Liver (tissue), 9 donors: ENCODE measurements around the gene CASTOR2. TPM values are rescaled to one million over a fixed set of nuclear protein-coding genes. Genes with fewer than 3 reads are reported as not detected.

Experiments
- DNase-seq: peaks from one replicate; pipeline ENCODE4 v3.0.0-alpha.2; 2017; ENCODE audit warnings: low spot score
- H3K27ac ChIP-seq, 2 donors: one replicate each; pipeline ENCODE4 v1.7.0; 2013; ENCODE audit warnings: inconsistent platforms in 2 of 2, low read length in 2 of 2, control low read depth in 1 of 2, low read depth in 1 of 2, mild to moderate bottlenecking in 1 of 2
- H3K27me3 ChIP-seq, 4 donors: one replicate each; pipeline versions ENCODE4 v1.6.1 to v1.7.0; 2013; ENCODE audit warnings: low read length in 3 of 4, inconsistent platforms in 1 of 4, mild to moderate bottlenecking in 1 of 4, moderate library complexity in 1 of 4; ENCODE audit not compliant: control insufficient read depth in 4 of 4, insufficient read depth in 4 of 4
- H3K36me3 ChIP-seq, 4 donors: one replicate each; pipeline versions ENCODE4 v1.6.1 to v1.7.0; 2013; ENCODE audit warnings: low read length in 3 of 4, mild to moderate bottlenecking in 3 of 4, low read depth in 1 of 4, moderate library complexity in 1 of 4; ENCODE audit not compliant: control insufficient read depth in 4 of 4, insufficient read depth in 3 of 4
- H3K4me1 ChIP-seq, 4 donors: one replicate each; pipeline versions ENCODE4 v1.6.1 to v1.7.0; 2013; ENCODE audit warnings: low read length in 3 of 4, mild to moderate bottlenecking in 3 of 4, moderate library complexity in 1 of 4; ENCODE audit not compliant: control insufficient read depth in 4 of 4, insufficient read depth in 4 of 4
- H3K4me3 ChIP-seq, 3 donors: one replicate each; pipeline versions ENCODE4 v1.6.1 to v1.7.0; 2013; ENCODE audit warnings: low read length in 3 of 3, control low read depth in 1 of 3, low read depth in 1 of 3, mild to moderate bottlenecking in 1 of 3
- H3K9ac ChIP-seq, 2 donors: one replicate each; pipeline ENCODE4 v1.7.0; 2013; ENCODE audit warnings: low read length in 2 of 2, mild to moderate bottlenecking in 2 of 2, moderate library complexity in 2 of 2, control low read depth in 1 of 2, low read depth in 1 of 2
- H3K9me3 ChIP-seq, 4 donors: one replicate each; pipeline versions ENCODE4 v1.6.1 to v1.7.0; 2013; ENCODE audit warnings: low read length in 3 of 4; ENCODE audit not compliant: control insufficient read depth in 4 of 4
- ATF3 ChIP-seq: IDR thresholded peaks from 2 replicates; pipeline ENCODE4 v1.6.1; 2016; ENCODE audit warnings: antibody characterized with exemption
- EGR1 ChIP-seq, 2 donors: IDR thresholded peaks; 2 replicates each; pipeline ENCODE4 v1.6.1; 2016 to 2018; ENCODE audit warnings: antibody characterized with exemption in 2 of 2, low read depth in 2 of 2
- FOXA1 ChIP-seq: IDR thresholded peaks from 2 replicates; pipeline ENCODE4 v1.6.1; 2016; ENCODE audit warnings: antibody characterized with exemption
- JUND ChIP-seq, 2 donors: IDR thresholded peaks; 2 replicates each; pipeline ENCODE4 v1.6.1; 2016; ENCODE audit warnings: antibody characterized with exemption in 2 of 2
- MAX ChIP-seq: IDR thresholded peaks from 2 replicates; pipeline ENCODE4 v1.6.1; 2016; ENCODE audit warnings: antibody characterized with exemption
- NR2F2 ChIP-seq: IDR thresholded peaks from 2 replicates; pipeline ENCODE4 v1.6.1; 2016; ENCODE audit warnings: antibody characterized with exemption
- RAD21 ChIP-seq, 2 donors: IDR thresholded peaks; 2 replicates each; pipeline ENCODE4 v1.6.1; 2016; ENCODE audit warnings: antibody characterized with exemption in 2 of 2, mild to moderate bottlenecking in 2 of 2
- SP1 ChIP-seq: IDR thresholded peaks from 2 replicates; pipeline ENCODE4 v1.6.1; 2018; ENCODE audit warnings: antibody characterized with exemption, mild to moderate bottlenecking
- TAF1 ChIP-seq: conservative IDR thresholded peaks from 2 replicates; pipeline ENCODE4 v1.6.1; 2016; ENCODE audit warnings: antibody characterized with exemption, mild to moderate bottlenecking
- YY1 ChIP-seq: IDR thresholded peaks from 2 replicates; pipeline ENCODE4 v1.6.1; 2016; ENCODE audit warnings: antibody characterized with exemption, mild to moderate bottlenecking
- ZBTB33 ChIP-seq: IDR thresholded peaks from 2 replicates; pipeline ENCODE4 v1.6.1; 2016; ENCODE audit warnings: antibody characterized with exemption
- WGBS: extraction: QIAGEN DNeasy Blood & Tissue Kit; methylation state at CpG from one replicate; pipeline ENCODE4 v1.1.7; 2013; 5-methylcytosine and 5-hydroxymethylcytosine counted together
- polyA plus RNA-seq, 2 donors: library from polyadenylated mRNA; stranded (reverse) in 1 of 2; unstranded in 1 of 2; fragments of 200-250 nt in 1 of 2; fragments of >200 nt in 1 of 2; fragmentation: Nextera tagmentation in 1 of 2; extraction: Ambion mirVana in 1 of 2; gene quantifications; one replicate each; pipeline versions ENCODE4 v1.2.1 to v1.2.3, GENCODE V29; 2013 to 2015
- total RNA-seq, 2 donors: library from RNA; depleted of rRNA; stranded (reverse); fragments of >200 nt; gene quantifications; one replicate each; pipeline ENCODE4 v1.2.3, GENCODE V29; 2014
- donor health status: healthy.
- donor health status: healthy.
- donor health status: healthy.
- donor health status: healthy.
- donor health status: healthy.

The CASTOR2 gene
- total and polyA plus RNA-seq, 4 donors: 0.17 to 5.0 (median 1.4) TPM

GRCh38 chr7:75054744-75055143, 90.2 kb downstream of the CASTOR2 start:
- Histone ChIP-seq H3K9ac (no peak overlapping the region), H3K36me3 (peaks cover 22 to 79% (median 47%) of the 10 kb centered on the region in 4 donors), H3K27me3 (no peaks in the 10 kb centered on the region), H3K4me3 (no peak overlapping the region), H3K27ac (no peak overlapping the region), H3K9me3 (no peaks in the 10 kb centered on the region), H3K4me1 (no peaks in the 10 kb centered on the region)
- DNase-seq: no peak
- TF ChIP-seq FOXA1 (no peak), ZBTB33 (no peak), YY1 (no peak), SP1 (no peak), TAF1 (no peak), ATF3 (no peak)
- WGBS: 90% methylated on average over 3 of the region's 3 CpGs

GRCh38 chr7:75055155-75055554, 90.7 kb downstream of the CASTOR2 start:
- H3K4me1 ChIP-seq: no peaks in the 10 kb centered on the region
- 97% methylated on average over 9 of the region's 9 CpGs for WGBS
- H3K9ac ChIP-seq: no peak overlapping the region
- TF ChIP-seq RAD21 (IDR thresholded peaks at IDR 0.05): no peak
- no peak for TF ChIP-seq ATF3
- DNase-seq: no peak
- no peak overlapping the region for H3K27ac ChIP-seq
- H3K27me3 ChIP-seq: no peaks in the 10 kb centered on the region
- H3K4me3 ChIP-seq: no peak overlapping the region
- H3K9me3 ChIP-seq: no peaks in the 10 kb centered on the region
- H3K36me3 ChIP-seq: peaks cover 22 to 80% (median 49%) of the 10 kb centered on the region in 4 donors

- Histone ChIP-seq H3K4me3 (no peak overlapping the region), H3K9me3 (no peaks in the 10 kb centered on the region), H3K36me3 (peaks cover 20 to 81% (median 52%) of the 10 kb centered on the region in 4 donors), H3K27me3 (no peaks in the 10 kb centered on the region), H3K4me1 (no peaks in the 10 kb centered on the region), H3K9ac (no peak overlapping the region), H3K27ac (no peak overlapping the region)
- 86% methylated on average over 14 of the region's 14 CpGs for WGBS
- TF ChIP-seq YY1 (no peak), JUND (IDR thresholded peaks at IDR 0.05) (no peak), SP1 (no peak), RAD21 (IDR thresholded peaks at IDR 0.05) (no peak)
- DNase-seq: no peak
Measured at GRCh38 chr7:75055830-75056772, 91.6 kb downstream of the CASTOR2 start.

GRCh38 chr7:75058406-75058805, 93.9 kb downstream of the CASTOR2 start:
- H3K36me3 ChIP-seq: peaks cover 20 to 84% (median 54%) of the 10 kb centered on the region in 4 donors
- no peaks in the 10 kb centered on the region for H3K9me3 ChIP-seq
- no peaks in the 10 kb centered on the region for H3K4me1 ChIP-seq
- H3K27me3 ChIP-seq: no peaks in the 10 kb centered on the region
- H3K4me3 ChIP-seq: no peak overlapping the region
- no peak for DNase-seq
- H3K9ac ChIP-seq: no peak overlapping the region
- H3K27ac ChIP-seq: no peak overlapping the region
- TF ChIP-seq ATF3: no peak
- no peak for TF ChIP-seq NR2F2
- no peak for TF ChIP-seq YY1
- TF ChIP-seq EGR1 (IDR thresholded peaks at IDR 0.05; ENCODE audit: low read depth in 2 of 2): no peak
- no peak for TF ChIP-seq MAX
- over 99% methylated on average over 15 of the region's 15 CpGs for WGBS
